ENCODE measurements around the gene KCNK10.

DNA sequence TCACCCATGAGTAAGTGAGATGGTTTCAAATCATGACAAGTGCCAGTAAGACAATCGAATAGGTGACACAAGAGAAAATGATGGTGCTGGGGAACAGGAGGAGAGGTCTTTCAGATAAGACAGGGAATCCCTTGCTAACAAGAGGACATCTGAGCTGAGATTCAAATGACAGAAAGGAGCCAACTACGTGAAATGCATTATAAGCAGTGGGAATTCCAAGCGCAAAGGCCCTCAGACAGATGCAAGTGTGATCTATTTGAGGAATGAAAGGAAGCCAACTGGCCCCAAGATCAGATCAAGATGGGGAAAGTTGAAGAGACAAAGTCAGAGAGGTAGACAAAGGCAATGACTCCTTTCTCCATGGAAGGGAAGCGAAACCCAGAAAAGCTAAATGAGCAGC, 4.7 kb downstream of the KCNK10 start:
- TF ChIP-seq, protein P1, sequence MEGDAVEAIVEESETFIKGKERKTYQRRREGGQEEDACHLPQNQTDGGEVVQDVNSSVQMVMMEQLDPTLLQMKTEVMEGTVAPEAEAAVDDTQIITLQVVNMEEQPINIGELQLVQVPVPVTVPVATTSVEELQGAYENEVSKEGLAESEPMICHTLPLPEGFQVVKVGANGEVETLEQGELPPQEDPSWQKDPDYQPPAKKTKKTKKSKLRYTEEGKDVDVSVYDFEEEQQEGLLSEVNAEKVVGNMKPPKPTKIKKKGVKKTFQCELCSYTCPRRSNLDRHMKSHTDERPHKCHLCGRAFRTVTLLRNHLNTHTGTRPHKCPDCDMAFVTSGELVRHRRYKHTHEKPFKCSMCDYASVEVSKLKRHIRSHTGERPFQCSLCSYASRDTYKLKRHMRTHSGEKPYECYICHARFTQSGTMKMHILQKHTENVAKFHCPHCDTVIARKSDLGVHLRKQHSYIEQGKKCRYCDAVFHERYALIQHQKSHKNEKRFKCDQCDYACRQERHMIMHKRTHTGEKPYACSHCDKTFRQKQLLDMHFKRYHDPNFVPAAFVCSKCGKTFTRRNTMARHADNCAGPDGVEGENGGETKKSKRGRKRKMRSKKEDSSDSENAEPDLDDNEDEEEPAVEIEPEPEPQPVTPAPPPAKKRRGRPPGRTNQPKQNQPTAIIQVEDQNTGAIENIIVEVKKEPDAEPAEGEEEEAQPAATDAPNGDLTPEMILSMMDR (conservative IDR thresholded peaks at IDR 0.05; ENCODE audit: low read length) = no peak
- TF ChIP-seq EZH2phosphoT487 (IDR thresholded peaks at IDR 0.05; ENCODE audit: borderline replicate concordance) = no peak
